ENCODE results near the gene MEIS1. TPM values are rescaled to one million over a fixed set of nuclear protein-coding genes. Genes with fewer than 3 reads are reported as not detected.

MEIS1 gene
- total and polyA plus RNA-seq, 2 donors (not counting 1 experiment from before 2014, with no cell fraction given): 48.3 to 139 TPM

- Histone ChIP-seq H3K4me2 (ENCODE audit: extremely low read depth, insufficient read depth, low read length) (peak overlapping the region; percentile 15), H3K9ac (ENCODE audit: insufficient read depth, low read length) (no peak overlapping the region), H3K4me3 (replicated peaks in 1 of 4; ENCODE audit: control extremely low read depth in 1 of 4, insufficient read depth in 1 of 4, low read depth in 3 of 4, low read length in 4 of 4) (no peak overlapping the region), H2AFZ (ENCODE audit: low read length) (no peak overlapping the region), H3K27me3 (ENCODE audit: control insufficient read depth, insufficient read depth, low read length) (no peaks in the 10 kb centered on the region), H3K9me3 (ENCODE audit: control insufficient read depth, insufficient read depth, low read depth, low read length) (no peaks in the 10 kb centered on the region), H3K36me3 (ENCODE audit: control insufficient read depth, insufficient read depth, low read length) (peaks cover 16% of the 10 kb centered on the region), H4K20me1 (ENCODE audit: control insufficient read depth, extremely low read depth, insufficient read depth, low read length) (no peaks in the 10 kb centered on the region), H3K27ac (ENCODE audit: insufficient read depth, low read length) (no peak overlapping the region), H3K79me2 (ENCODE audit: control insufficient read depth, insufficient read depth, low read length) (peaks cover 85% of the 10 kb centered on the region), H3K4me1 (ENCODE audit: control insufficient read depth, extremely low read depth, insufficient read depth, low read length) (peaks cover 13% of the 10 kb centered on the region)
- TF ChIP-seq CTCF (conservative IDR thresholded peaks at IDR 0.05 in 1 of 2, IDR thresholded peaks at IDR 0.05 in 1 of 2; ENCODE audit: low read depth in 1 of 2, low read length in 2 of 2): no peak
- no peak for TF ChIP-seq EZH2 (IDR thresholded peaks at IDR 0.05; ENCODE audit: low read length, missing control alignments)
- no peak for DNase-seq (ENCODE audit: low read depth in 2 of 2)
Observed at GRCh38 chr2:66461001-66461663, 26.2 kb downstream of the MEIS1 start.

GRCh38 chr2:66461664-66462500, 27.0 kb downstream of the MEIS1 start:
- Histone ChIP-seq H3K9me3 (ENCODE audit: control insufficient read depth, insufficient read depth, low read depth, low read length) (no peaks in the 10 kb centered on the region), H3K79me2 (ENCODE audit: control insufficient read depth, insufficient read depth, low read length) (peaks cover 80% of the 10 kb centered on the region), H3K4me2 (ENCODE audit: extremely low read depth, insufficient read depth, low read length) (peak overlapping the region; percentile 75), H3K4me1 (ENCODE audit: control insufficient read depth, extremely low read depth, insufficient read depth, low read length) (peaks cover 13% of the 10 kb centered on the region), H3K27me3 (ENCODE audit: control insufficient read depth, insufficient read depth, low read length) (no peaks in the 10 kb centered on the region), H3K9ac (ENCODE audit: insufficient read depth, low read length) (no peak overlapping the region), H3K27ac (ENCODE audit: insufficient read depth, low read length) (peak overlapping the region; percentile 2), H2AFZ (ENCODE audit: low read length) (no peak overlapping the region), H4K20me1 (ENCODE audit: control insufficient read depth, extremely low read depth, insufficient read depth, low read length) (no peaks in the 10 kb centered on the region), H3K4me3 (replicated peaks in 1 of 4; ENCODE audit: control extremely low read depth in 1 of 4, insufficient read depth in 1 of 4, low read depth in 3 of 4, low read length in 4 of 4) (no peak overlapping the region), H3K36me3 (ENCODE audit: control insufficient read depth, insufficient read depth, low read length) (peaks cover 15% of the 10 kb centered on the region)
- TF ChIP-seq EZH2 (IDR thresholded peaks at IDR 0.05; ENCODE audit: low read length, missing control alignments) (no peak), CTCF (conservative IDR thresholded peaks at IDR 0.05 in 1 of 2, IDR thresholded peaks at IDR 0.05 in 1 of 2; ENCODE audit: low read depth in 1 of 2, low read length in 2 of 2) (no peak)
- no peak for DNase-seq (ENCODE audit: low read depth in 2 of 2)

- TF ChIP-seq CTCF (conservative IDR thresholded peaks at IDR 0.05 in 1 of 2, IDR thresholded peaks at IDR 0.05 in 1 of 2; ENCODE audit: low read depth in 1 of 2, low read length in 2 of 2): no peak
- no peak for TF ChIP-seq EZH2 (IDR thresholded peaks at IDR 0.05; ENCODE audit: low read length, missing control alignments)
- H3K4me3 ChIP-seq (replicated peaks in 1 of 4; ENCODE audit: control extremely low read depth in 1 of 4, insufficient read depth in 1 of 4, low read depth in 3 of 4, low read length in 4 of 4): no peak overlapping the region
- H3K27ac ChIP-seq (ENCODE audit: insufficient read depth, low read length): no peak overlapping the region
- peaks cover 13% of the 10 kb centered on the region for H3K4me1 ChIP-seq (ENCODE audit: control insufficient read depth, extremely low read depth, insufficient read depth, low read length)
- H4K20me1 ChIP-seq (ENCODE audit: control insufficient read depth, extremely low read depth, insufficient read depth, low read length): no peaks in the 10 kb centered on the region
- H3K4me2 ChIP-seq (ENCODE audit: extremely low read depth, insufficient read depth, low read length): peak overlapping the region; percentile 75
- H2AFZ ChIP-seq (ENCODE audit: low read length): no peak overlapping the region
- H3K9ac ChIP-seq (ENCODE audit: insufficient read depth, low read length): no peak overlapping the region
- H3K36me3 ChIP-seq (ENCODE audit: control insufficient read depth, insufficient read depth, low read length): peaks cover 13% of the 10 kb centered on the region
- peaks cover 75% of the 10 kb centered on the region for H3K79me2 ChIP-seq (ENCODE audit: control insufficient read depth, insufficient read depth, low read length)
- no peaks in the 10 kb centered on the region for H3K9me3 ChIP-seq (ENCODE audit: control insufficient read depth, insufficient read depth, low read depth, low read length)
- H3K27me3 ChIP-seq (ENCODE audit: control insufficient read depth, insufficient read depth, low read length): no peaks in the 10 kb centered on the region
- DNase-seq (ENCODE audit: low read depth in 2 of 2): no peak
Observed at GRCh38 chr2:66462501-66462825, 27.5 kb downstream of the MEIS1 start.
